Measurements from ENCODE around the gene SHB.

DNA sequence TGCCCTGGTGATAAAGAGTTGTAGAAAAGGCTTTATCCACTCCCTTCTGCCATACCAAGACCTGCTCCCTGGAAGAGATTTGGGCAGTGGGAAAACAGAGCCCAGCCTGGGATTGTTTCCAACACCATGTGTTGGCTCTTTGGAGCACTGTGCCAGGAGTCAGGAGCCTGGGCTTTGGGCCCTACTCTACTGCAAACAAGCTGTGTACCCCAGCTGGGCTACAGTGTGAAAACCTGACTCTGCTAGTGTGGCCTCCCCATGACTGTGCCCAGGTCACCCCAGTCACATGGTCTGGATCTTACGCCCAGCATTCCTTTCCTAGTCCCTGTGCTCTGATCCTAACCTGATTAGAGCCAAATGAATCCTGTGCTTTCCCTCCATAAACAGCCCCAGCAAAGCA lies 39.3 kb upstream of the SHB start:
- TF ChIP-seq, protein P1, sequence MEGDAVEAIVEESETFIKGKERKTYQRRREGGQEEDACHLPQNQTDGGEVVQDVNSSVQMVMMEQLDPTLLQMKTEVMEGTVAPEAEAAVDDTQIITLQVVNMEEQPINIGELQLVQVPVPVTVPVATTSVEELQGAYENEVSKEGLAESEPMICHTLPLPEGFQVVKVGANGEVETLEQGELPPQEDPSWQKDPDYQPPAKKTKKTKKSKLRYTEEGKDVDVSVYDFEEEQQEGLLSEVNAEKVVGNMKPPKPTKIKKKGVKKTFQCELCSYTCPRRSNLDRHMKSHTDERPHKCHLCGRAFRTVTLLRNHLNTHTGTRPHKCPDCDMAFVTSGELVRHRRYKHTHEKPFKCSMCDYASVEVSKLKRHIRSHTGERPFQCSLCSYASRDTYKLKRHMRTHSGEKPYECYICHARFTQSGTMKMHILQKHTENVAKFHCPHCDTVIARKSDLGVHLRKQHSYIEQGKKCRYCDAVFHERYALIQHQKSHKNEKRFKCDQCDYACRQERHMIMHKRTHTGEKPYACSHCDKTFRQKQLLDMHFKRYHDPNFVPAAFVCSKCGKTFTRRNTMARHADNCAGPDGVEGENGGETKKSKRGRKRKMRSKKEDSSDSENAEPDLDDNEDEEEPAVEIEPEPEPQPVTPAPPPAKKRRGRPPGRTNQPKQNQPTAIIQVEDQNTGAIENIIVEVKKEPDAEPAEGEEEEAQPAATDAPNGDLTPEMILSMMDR (IDR thresholded peaks at IDR 0.05 in 8 of 11, conservative IDR thresholded peaks at IDR 0.05 in 3 of 11): no peak
- TF ChIP-seq POLR2AphosphoS5 (IDR thresholded peaks at IDR 0.05): no peak
